Lower leg skin (tissue), 4 donors: ENCODE results near the gene DGAT2. TPM values are rescaled to one million over a fixed set of nuclear protein-coding genes. Genes with fewer than 3 reads are reported as not detected.

ENCODE experiments used
- DNase-seq, 2 donors: peaks; one replicate each; pipeline ENCODE4 v3.0.0-alpha.2; 2019; ENCODE audit warnings: low spot score in 2 of 2
- H3K4me3 ChIP-seq: fragments of 200-600 bp; sonication (generic); 2 replicates; pipeline ENCODE4 v1.5.1; 2017; ENCODE audit warnings: mild to moderate bottlenecking, low read depth; ENCODE audit not compliant: poor library complexity, severe bottlenecking
- POLR2A ChIP-seq, 2 donors: fragments of 450-650 bp; IDR thresholded peaks; one replicate each; pipeline ENCODE4 v1.6.1; 2016 to 2017; ENCODE audit warnings: antibody characterized with exemption in 2 of 2, mild to moderate bottlenecking in 1 of 2, moderate library complexity in 1 of 2
- WGBS, 2 donors: methylation state at CpG; one replicate each; pipeline ENCODE4 v1.1.5; 2018; 5-methylcytosine and 5-hydroxymethylcytosine counted together
- intact Hi-C: fragments of 100-400 bp; cut with DNase I; formaldehyde crosslinking; loops from one replicate; pipeline ENCODE4 v1.15.0; 2023; ENCODE audit warnings: low total_unique reads
- total RNA-seq, 4 donors: library from RNA; depleted of rRNA; stranded (reverse); fragments of >200 nt; gene quantifications; one replicate each; pipeline ENCODE4 v1.1.0, GENCODE V29; 2016
- TF ChIP-seq, protein P1 (sequence below), 3 donors: fragments of 450-650 bp; IDR thresholded peaks; one replicate each; pipeline ENCODE4 v1.5.1; 2016; ENCODE audit warnings: antibody characterized with exemption in 3 of 3, mild to moderate bottlenecking in 3 of 3, moderate library complexity in 2 of 3

Gene DGAT2
- total RNA-seq, 4 donors from 2014 or later = 160 to 545 (median 289) TPM

DNA sequence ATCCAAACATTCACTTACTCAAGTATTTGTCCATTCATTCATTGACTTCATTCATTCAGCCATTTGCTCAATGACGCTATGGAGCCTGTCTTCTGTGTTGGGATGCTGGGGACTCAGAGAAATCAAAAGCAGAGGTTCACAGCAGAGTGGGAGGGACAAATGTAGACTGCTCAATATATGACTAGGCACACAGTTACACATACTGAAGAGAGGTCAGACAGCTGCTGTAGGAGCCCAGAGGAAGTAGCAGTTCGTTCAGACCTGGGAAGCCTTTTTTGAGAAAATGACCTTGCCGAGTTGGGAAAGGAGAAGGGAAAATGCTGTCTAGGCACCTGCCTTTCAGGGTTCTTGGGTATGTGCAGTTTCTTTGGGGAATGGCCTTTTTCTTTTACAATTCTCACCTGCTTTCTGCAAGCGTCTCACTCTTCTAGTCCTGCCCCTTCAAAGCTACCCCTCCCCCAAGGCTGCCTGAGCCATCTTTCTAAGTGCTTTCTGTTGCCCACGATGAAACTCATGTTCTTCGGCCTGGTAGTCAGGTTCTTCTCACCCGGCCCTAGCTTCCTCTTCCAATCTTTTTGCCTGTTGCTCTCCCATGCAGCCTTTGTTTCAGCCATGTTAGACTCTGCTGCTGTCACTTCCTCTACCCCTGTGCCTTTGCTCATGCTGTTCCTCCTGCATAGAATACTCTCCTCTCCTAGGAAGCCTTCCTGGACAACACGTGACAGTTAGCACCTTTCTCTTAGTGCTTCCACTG lies 42.2 kb downstream of the DGAT2 start:
- intact Hi-C loops = no loop called here
- WGBS, 2 donors = 81 to 86% methylated on average over 8 of the region's 8 CpGs
- TF ChIP-seq, protein P1, sequence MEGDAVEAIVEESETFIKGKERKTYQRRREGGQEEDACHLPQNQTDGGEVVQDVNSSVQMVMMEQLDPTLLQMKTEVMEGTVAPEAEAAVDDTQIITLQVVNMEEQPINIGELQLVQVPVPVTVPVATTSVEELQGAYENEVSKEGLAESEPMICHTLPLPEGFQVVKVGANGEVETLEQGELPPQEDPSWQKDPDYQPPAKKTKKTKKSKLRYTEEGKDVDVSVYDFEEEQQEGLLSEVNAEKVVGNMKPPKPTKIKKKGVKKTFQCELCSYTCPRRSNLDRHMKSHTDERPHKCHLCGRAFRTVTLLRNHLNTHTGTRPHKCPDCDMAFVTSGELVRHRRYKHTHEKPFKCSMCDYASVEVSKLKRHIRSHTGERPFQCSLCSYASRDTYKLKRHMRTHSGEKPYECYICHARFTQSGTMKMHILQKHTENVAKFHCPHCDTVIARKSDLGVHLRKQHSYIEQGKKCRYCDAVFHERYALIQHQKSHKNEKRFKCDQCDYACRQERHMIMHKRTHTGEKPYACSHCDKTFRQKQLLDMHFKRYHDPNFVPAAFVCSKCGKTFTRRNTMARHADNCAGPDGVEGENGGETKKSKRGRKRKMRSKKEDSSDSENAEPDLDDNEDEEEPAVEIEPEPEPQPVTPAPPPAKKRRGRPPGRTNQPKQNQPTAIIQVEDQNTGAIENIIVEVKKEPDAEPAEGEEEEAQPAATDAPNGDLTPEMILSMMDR (IDR thresholded peaks at IDR 0.05) = no peak
- no peak for TF ChIP-seq POLR2A (IDR thresholded peaks at IDR 0.05)
- no peak for DNase-seq
- H3K4me3 ChIP-seq = no peak overlapping the region

DNA sequence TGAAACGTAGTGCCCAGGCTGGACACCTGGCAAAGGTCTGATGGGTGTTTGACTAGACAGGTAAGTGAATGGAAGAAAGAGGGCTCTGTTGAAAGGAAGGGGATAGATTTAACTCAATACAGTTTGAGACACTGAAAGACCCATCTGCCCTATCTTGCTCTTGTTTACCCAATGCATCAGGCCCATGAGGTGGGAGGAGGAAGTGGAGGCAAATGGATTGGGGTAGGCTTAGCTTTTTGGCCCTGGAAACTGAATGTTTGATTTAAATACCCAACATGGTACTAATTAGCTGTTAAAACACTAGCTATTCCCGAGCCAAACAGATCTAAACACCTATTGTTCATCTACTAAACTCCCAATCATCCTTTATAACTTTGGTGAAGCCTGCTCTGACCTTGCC lies 42.9 kb downstream of the DGAT2 start:
- 70 to 89% methylated on average over 2 of the region's 2 CpGs for WGBS, 2 donors
- intact Hi-C loops = no loop called here
- no peak overlapping the region for H3K4me3 ChIP-seq

GRCh38 chr11:75812542-75813040 lies 44.0 kb downstream of the DGAT2 start:
- DNase-seq = no peak
- WGBS, 2 donors = 88% methylated on average over 2 of the region's 2 CpGs
- no peak overlapping the region for H3K4me3 ChIP-seq
- intact Hi-C loops = no loop called here
- TF ChIP-seq POLR2A (IDR thresholded peaks at IDR 0.05) = no peak
- TF ChIP-seq, protein P1 (IDR thresholded peaks at IDR 0.05) = no peak

More for the DNA sequence above, 42.9 kb downstream of the DGAT2 start:
- DNase-seq = no peak
- TF ChIP-seq, protein P1 (IDR thresholded peaks at IDR 0.05) = no peak
- no peak for TF ChIP-seq POLR2A (IDR thresholded peaks at IDR 0.05)

DNA sequence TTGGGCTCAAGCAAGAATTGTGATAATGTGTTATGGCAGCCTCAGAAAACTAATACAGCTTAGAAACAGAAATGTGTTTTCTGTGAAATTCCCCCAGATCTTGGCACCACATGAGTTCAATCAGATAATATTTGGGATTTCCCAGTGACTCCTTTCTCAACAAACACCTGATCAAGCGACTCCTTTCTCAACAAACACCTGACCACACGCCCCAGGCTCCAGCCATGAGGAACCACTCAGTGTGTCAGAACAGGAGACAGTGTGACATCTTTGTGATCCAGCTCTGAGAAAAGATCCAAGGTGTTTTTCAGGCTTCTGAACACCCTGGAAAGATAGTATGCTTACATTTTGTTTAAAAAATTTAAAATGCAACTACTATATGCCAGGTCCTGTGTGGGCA lies 44.5 kb downstream of the DGAT2 start:
- TF ChIP-seq POLR2A (IDR thresholded peaks at IDR 0.05) = no peak
- TF ChIP-seq, protein P1 (IDR thresholded peaks at IDR 0.05) = no peak
- no peak overlapping the region for H3K4me3 ChIP-seq
- intact Hi-C loops = no loop called here
- WGBS, 2 donors = 72 to 77% methylated on average over 2 of the region's 2 CpGs
- DNase-seq = no peak

- no peak overlapping the region for H3K4me3 ChIP-seq
- intact Hi-C loops = no loop called here
- DNase-seq = no peak
- no peak for TF ChIP-seq POLR2A (IDR thresholded peaks at IDR 0.05)
- TF ChIP-seq, protein P1 (IDR thresholded peaks at IDR 0.05) = no peak
- WGBS, 2 donors = 44 to 46% methylated on average over 1 of the region's 1 CpG
Measured at GRCh38 chr11:75813622-75814039, 45.1 kb downstream of the DGAT2 start.

DNA sequence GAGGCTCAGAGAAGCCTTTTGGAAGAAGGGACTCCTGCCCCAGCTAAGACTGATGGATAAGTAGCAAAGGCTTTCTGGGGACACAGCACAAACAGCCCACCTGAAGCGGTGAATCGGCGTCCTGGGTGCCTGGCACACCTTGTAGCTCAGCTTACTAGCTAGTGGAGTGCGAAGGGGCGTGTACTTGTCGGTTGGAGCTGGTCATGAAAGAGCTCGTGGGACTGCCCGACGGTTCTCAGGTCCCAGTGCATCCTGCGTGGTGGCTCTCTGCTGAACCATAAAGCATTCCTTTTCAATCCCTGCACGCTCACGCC lies 45.7 kb downstream of the DGAT2 start:
- DNase-seq = no peak
- intact Hi-C loops = no loop called here
- peak overlapping the region; percentile 76 for H3K4me3 ChIP-seq
- TF ChIP-seq, protein P1 (IDR thresholded peaks at IDR 0.05) = no peak
- TF ChIP-seq POLR2A (IDR thresholded peaks at IDR 0.05) = no peak
- 0% methylated on average over 3 to 6 of the region's 12 CpGs for WGBS, 2 donors
